Mucosa of descending colon (tissue), 3 donors: Measurements from ENCODE around the gene AEBP2. TPM values are rescaled to one million over a fixed set of nuclear protein-coding genes. Genes with fewer than 3 reads are reported as not detected.

ENCODE experiments used
- ATAC-seq: fragments of 200-7000 bp; cut with Tn5 transposase; one replicate; pipeline ENCODE4 v1.9.1; 2020; ENCODE audit warnings: mild to moderate bottlenecking, moderate library complexity
- DNase-seq, 3 donors: peaks; one replicate each; pipeline ENCODE4 v3.0.0-alpha.2; 2020
- H3K36me3 ChIP-seq: fragments of 200-600 bp; one replicate; pipeline ENCODE4 v1.8.0; 2021; ENCODE audit warnings: low read depth, mild to moderate bottlenecking
- H3K4me1 ChIP-seq: fragments of 200-600 bp; one replicate; pipeline ENCODE4 v1.8.0; 2021; ENCODE audit warnings: low read depth, mild to moderate bottlenecking
- H3K4me3 ChIP-seq: fragments of 200-600 bp; one replicate; pipeline ENCODE4 v1.8.0; 2021; ENCODE audit warnings: mild to moderate bottlenecking
- H3K9me3 ChIP-seq: fragments of 200-600 bp; one replicate; pipeline ENCODE4 v1.8.0; 2021; ENCODE audit warnings: mild to moderate bottlenecking
- intact Hi-C, 2 donors: fragments of 100-400 bp; cut with DNase I in 1 of 2; cut with micrococcal nuclease in 1 of 2; formaldehyde crosslinking; loops; one replicate each; pipeline versions ENCODE4 v1.11.0 to v1.11.1; 2022; cut with DNase I, micrococcal nuclease
- total RNA-seq, 3 donors: library from RNA; stranded (reverse); fragmentation: NEBNext Ultra II Directional in 2 of 3; extraction: Animal tissue kit (Norgen Biotek cat#: 25700) in 2 of 3; gene quantifications; one replicate each; pipeline versions ENCODE4 v1.2.1 to v1.2.4, GENCODE V29; 2021 to 2023
- TF ChIP-seq, protein P1 (sequence below): fragments of 200-600 bp; IDR thresholded peaks from one replicate; pipeline ENCODE4 v1.8.0; 2022; ENCODE audit warnings: antibody characterized with exemption, mild to moderate bottlenecking
- donor health status: DM: no; HTN: no; CAD: no; lungs with moderate emphysema.
- donor health status: DM: no; HTN: no; CAD: no.
- donor health status: DM: no; HTN: yes; CAD: no.

AEBP2 gene
- total RNA-seq, 3 donors from 2014 or later = 24.4 to 57.2 (median 27.7) TPM

DNA sequence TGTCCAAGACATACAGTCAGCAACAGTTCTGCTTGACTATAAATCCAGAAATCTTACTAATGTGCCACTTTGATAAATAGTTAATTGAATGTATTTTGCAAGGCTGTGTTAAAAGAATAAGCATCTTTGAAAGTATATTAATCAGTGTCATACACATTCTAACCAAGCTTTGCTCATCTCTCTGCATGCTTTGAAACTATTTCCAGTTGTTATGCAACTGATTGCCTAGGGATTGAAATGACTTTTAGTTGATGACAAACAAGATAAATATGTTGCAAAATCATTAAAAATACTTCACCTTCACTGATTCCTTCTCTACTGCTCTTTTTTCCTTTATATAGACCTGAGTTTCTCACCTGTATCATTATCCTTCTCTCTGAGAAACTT lies 91.3 kb downstream of the AEBP2 start:
- H3K4me3 ChIP-seq = no peak overlapping the region

DNA sequence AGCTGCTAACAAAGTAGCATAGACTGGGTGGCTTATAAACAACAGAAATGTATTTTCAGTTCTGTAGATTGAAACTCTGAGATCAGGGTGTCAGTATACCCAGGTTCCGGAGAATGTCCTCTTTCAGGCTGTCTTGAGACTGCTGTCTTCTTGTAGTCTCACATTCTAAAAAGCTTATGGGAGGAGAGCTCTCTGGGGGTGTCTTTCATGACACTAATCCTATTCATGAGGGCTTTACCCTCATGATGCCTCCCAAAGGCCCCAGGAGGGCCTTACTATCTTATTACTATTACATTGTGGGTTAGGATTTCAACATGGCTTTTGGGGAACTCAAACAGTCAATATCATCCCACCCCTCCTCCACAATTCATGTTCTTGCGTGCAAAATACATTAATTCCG lies 94.3 kb downstream of the AEBP2 start:
- Histone ChIP-seq H3K4me1 (no peaks in the 10 kb centered on the region), H3K36me3 (no peaks in the 10 kb centered on the region), H3K9me3 (peaks cover 7% of the 10 kb centered on the region), H3K4me3 (no peak overlapping the region)
- DNase-seq (no peak), ATAC-seq (no peak)
- TF ChIP-seq, protein P1, sequence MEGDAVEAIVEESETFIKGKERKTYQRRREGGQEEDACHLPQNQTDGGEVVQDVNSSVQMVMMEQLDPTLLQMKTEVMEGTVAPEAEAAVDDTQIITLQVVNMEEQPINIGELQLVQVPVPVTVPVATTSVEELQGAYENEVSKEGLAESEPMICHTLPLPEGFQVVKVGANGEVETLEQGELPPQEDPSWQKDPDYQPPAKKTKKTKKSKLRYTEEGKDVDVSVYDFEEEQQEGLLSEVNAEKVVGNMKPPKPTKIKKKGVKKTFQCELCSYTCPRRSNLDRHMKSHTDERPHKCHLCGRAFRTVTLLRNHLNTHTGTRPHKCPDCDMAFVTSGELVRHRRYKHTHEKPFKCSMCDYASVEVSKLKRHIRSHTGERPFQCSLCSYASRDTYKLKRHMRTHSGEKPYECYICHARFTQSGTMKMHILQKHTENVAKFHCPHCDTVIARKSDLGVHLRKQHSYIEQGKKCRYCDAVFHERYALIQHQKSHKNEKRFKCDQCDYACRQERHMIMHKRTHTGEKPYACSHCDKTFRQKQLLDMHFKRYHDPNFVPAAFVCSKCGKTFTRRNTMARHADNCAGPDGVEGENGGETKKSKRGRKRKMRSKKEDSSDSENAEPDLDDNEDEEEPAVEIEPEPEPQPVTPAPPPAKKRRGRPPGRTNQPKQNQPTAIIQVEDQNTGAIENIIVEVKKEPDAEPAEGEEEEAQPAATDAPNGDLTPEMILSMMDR = no peak
- intact Hi-C loops = no loop called here

More for the DNA sequence above, 91.3 kb downstream of the AEBP2 start:
- TF ChIP-seq, protein P1 = no peak
- DNase-seq (no peak), ATAC-seq (no peak)
- intact Hi-C loops = no loop called here
- peaks cover 2% of the 10 kb centered on the region for H3K9me3 ChIP-seq
- H3K36me3 ChIP-seq = no peaks in the 10 kb centered on the region
- H3K4me1 ChIP-seq = no peaks in the 10 kb centered on the region

DNA sequence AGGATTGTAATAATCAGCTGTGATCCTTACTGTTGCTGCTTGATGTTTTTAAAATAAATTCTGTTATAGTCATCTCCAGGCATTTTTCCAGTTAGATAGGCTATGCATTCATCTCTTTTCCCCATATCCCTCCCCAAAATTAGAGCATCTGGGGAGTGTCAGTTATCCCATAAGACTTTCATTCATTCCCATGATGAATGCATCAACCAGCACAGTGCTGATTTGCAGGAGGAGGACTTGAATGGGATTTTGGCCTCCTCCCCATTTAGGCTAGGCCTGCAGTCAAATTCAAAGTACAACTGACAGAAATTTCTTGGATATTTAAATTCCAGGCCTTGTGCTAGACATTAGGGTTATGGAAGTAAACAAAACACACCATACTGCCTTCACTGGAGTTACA lies 99.8 kb downstream of the AEBP2 start:
- Histone ChIP-seq H3K4me3 (no peak overlapping the region), H3K9me3 (peaks cover 7% of the 10 kb centered on the region), H3K36me3 (no peaks in the 10 kb centered on the region), H3K4me1 (no peaks in the 10 kb centered on the region)
- intact Hi-C loops = no loop called here
- TF ChIP-seq, protein P1 = no peak
- DNase-seq (no peak), ATAC-seq (no peak)

DNA sequence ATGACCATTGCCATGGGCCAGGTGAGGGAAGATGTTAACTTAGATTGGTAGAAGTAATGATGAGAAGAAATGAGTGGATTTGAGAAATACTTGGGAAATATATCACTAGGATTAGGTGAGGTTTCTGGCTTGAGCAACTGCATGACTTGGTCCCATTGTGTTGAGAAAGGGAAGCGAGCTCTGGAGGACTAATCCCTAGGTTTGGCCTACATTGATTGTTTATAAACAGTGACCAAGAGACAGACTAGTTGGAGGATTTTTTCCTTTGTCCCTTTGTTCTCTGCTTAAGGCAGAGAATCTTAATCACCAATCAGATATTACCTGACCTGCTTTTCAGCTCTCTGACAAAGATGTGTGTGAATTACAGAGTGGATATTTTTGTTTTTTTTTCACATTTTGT lies 100.5 kb downstream of the AEBP2 start:
- no peak for ATAC-seq

DNA sequence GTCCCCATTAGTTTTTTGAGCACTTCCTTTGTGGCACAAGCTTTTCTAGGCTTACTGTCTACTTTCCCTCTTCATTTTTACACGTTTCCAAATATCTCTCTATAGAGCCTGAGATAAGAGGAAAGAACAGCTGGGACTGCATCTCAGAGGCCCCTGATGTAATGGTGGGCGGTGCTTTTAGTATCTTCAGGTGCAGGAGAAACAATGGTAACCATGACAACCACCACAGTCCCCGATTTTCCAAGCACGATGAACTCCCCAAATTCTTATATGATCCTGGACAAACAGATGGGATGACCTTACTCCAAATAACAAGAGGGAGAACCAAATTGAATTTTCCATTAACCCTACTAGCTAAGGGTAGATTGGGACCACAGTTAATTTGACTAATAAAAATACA lies 103.3 kb downstream of the AEBP2 start:
- H3K9me3 ChIP-seq = no peaks in the 10 kb centered on the region
- ATAC-seq = no peak
- H3K36me3 ChIP-seq = no peaks in the 10 kb centered on the region
- no peak overlapping the region for H3K4me3 ChIP-seq
- TF ChIP-seq, protein P1 = no peak
- DNase-seq = no peak
- no peaks in the 10 kb centered on the region for H3K4me1 ChIP-seq
- intact Hi-C loops = no loop called here

More for the DNA sequence above, 100.5 kb downstream of the AEBP2 start:
- intact Hi-C loops = no loop called here
- Histone ChIP-seq H3K36me3 (no peaks in the 10 kb centered on the region), H3K9me3 (peaks cover 7% of the 10 kb centered on the region), H3K4me1 (no peaks in the 10 kb centered on the region), H3K4me3 (no peak overlapping the region)
- DNase-seq = no peak
- TF ChIP-seq, protein P1 = no peak

DNA sequence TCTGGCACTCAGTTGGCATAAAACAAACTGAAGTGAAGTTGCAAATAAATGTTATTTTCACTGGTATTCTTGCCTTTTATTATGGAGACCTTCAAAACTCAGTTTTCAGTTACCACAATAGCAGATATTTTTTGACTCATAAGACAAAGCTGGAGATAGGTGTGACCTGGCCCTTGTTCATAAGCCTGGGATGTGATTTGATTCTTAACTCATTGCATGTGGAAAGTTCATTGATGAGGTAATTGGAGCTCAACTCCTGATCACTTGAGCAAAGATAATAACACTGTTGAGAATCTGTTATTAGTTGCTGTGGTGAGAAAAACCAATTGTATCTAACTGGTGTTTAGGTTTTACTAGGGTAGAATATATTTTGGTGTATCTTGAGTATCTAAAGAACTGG lies 105.1 kb downstream of the AEBP2 start:
- H3K4me3 ChIP-seq = no peak overlapping the region
- DNase-seq (no peak), ATAC-seq (no peak)
- no peaks in the 10 kb centered on the region for H3K4me1 ChIP-seq
- no peaks in the 10 kb centered on the region for H3K36me3 ChIP-seq
- TF ChIP-seq, protein P1 = no peak
- intact Hi-C loops = no loop called here
- H3K9me3 ChIP-seq = no peaks in the 10 kb centered on the region
